Measurements from ENCODE around the gene GRIA4.
"Not testable (repeated sequence)": the region's sequence is repeated elsewhere in the genome, so short reads cannot be mapped to it uniquely, and the experiment has no call there.

GRIA4 gene

DNA sequence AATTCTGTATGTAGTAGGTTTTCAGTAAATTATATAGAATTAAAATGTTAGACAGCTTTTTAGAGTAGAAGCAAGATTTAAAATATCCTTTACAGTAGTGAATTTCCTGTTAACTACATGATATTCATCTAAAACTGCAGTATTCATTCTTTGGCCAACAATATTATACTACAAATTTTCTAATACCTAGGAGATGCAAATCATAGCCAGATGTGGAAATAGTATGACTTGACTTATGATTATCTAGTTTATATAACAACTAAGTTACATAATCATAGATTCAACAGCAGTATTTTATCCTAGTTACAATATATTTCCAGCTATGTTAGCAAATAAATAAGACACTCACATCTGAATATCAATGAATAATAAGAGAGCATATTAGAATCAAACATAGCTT, 249.0 kb downstream of the GRIA4 start:
- DNase-seq (ENCODE audit: low read depth, low spot score), result no peak

GRCh38 chr11:105860105-105860504, 250.2 kb downstream of the GRIA4 start:
- DNase-seq (ENCODE audit: low read depth, low spot score), result no peak

DNA sequence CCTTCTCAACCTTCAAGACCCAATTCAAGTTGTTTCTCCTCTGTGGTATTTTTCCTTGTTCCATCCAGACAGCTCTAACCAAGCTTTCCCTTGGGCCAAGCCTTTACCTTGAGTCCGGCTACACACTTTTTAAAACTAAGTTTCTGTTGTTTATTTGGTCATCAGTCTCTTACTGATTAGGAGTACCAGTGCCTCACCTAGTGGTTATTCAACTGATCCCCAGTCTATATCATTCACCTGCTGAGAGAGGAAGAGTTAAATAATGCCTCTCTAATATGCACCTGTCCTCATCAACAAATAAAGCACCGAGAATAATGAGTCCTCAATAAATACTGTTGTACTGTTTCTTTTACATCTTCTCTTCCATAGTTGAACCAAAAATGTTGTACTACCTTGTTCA, 251.4 kb downstream of the GRIA4 start:
- no peak for DNase-seq (ENCODE audit: low read depth, low spot score)

DNA sequence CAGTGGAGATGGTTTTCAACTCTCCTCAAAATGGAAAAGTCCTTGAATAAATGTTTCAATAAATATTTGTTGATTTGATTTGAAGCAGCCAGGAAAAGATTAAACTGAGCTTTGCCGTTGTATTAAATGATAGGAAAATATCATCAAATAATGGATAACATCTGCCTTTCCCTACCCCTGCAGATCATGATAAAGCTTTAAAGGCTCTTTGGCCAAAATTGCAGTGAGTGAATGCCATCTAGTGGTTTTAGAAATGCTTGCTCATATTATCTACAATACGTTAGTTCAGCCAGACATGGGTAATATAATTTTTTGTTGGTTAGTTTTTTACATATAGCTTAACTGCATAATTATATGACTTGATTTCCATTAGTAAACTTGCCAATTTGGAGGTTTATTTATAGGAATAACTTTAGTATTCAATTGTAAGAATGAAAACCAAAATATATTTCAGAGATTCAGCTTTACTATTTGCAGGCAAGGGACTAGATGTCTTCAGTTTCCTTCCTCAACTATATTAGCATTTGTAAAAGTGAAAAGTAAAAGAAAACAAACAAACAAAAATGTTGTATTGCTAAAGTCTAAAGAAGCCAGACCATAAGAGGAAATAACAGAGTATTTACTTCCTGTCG, 253.0 kb downstream of the GRIA4 start:
- no peak for DNase-seq (ENCODE audit: low read depth, low spot score)

- no peak for DNase-seq (ENCODE audit: low read depth, low spot score)
These were observed 253.7 kb downstream of the GRIA4 start for GRCh38 chr11:105863523-105863922.

DNA sequence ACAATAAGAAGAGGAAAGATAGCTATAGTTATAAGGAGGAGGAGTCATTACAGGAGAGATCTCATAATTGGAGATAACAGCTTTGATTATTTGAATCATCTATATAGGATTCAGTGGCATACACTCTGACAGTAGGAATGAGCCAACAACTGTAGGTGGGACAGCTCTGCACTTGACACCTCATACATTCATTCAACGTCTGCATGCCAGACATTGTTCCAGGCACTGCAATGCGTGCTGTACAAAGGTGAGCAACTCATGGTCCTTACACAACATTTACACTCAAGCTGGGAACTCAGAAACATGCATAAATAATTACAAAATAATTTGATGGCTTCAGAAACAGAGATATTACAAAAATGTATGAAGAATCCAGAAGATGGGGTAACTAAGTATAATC, 257.9 kb downstream of the GRIA4 start:
- DNase-seq (ENCODE audit: low read depth, low spot score), result no peak

GRCh38 chr11:105868762-105869285, 259.0 kb downstream of the GRIA4 start:
- DNase-seq (ENCODE audit: low read depth, low spot score), result no peak

DNA sequence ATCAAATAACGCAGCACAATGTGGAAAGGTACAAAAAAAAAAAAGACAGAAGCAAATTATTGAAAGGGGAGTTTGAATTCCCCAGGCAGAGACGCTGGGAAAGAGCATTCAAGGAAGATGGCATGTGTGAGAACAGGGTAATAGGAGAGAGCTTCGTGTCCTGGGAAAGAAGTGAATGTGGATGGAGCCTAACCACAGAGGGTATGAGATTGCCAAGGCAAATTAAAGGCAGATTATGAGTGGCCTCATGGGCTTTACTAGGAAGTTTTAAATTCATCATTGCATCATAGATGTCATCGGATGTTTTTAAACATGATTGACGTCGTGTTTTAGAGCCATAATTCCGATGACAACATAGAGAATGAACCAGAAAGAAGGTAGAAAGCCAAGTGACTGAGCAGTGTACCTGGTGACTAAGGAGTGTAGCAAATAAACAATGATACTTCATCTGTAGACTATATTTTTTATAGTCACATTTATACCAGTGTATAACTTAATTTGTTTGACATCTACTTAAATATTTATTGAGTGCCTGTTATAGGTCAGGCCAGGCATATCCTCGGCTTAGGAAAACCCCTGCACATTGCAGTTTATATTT, 260.7 kb downstream of the GRIA4 start:
- no peak for DNase-seq (ENCODE audit: low read depth, low spot score)

- no peak for DNase-seq (ENCODE audit: low read depth, low spot score)
These were observed 268.6 kb downstream of the GRIA4 start for GRCh38 chr11:105878510-105878909.

DNA sequence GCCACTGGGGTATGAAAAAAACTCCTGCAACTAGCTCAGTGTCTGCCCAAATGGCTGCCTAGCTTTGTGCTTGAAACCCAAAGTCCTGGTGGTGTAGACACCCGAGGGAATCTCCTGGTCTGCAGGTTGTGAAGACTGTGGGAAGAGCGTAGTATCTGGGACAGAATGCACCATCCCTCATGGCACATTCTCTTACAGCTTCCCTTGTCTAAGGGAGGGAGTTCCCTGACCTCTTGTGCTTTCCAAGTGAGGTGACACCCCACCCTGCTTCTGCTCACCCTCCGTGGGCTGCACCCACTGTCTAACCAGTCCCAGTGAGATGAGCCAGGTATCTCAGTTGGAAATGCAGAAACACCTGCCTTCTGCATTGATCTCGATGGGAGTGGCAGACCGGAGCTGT, 269.1 kb downstream of the GRIA4 start:
- not testable (repeated sequence) for DNase-seq (ENCODE audit: low read depth, low spot score)

DNA sequence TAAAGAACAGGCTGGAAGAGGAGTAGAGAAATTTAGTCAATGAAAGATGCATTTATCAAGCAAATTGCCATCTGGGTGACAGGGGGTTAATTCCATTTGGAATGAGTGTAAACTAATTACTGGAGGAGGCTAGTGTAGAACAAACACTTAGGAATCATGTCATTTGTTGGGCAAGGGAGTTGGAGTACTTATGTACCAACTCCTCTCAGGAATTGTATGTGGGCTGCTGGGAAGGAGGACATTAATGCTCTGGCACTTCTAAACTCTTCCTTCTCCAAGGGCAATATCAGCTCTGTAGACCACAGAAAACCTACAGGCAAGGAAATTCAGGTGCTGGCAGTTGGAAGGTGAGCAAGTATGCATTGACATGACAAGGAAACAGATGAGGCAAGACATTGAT, 271.2 kb downstream of the GRIA4 start:
- no peak for DNase-seq (ENCODE audit: low read depth, low spot score)

- no peak for DNase-seq (ENCODE audit: low read depth, low spot score)
These were observed 274.6 kb downstream of the GRIA4 start for GRCh38 chr11:105884436-105884835.

- DNase-seq (ENCODE audit: low read depth, low spot score), result no peak
These were observed 281.8 kb downstream of the GRIA4 start for GRCh38 chr11:105891685-105892084.

DNA sequence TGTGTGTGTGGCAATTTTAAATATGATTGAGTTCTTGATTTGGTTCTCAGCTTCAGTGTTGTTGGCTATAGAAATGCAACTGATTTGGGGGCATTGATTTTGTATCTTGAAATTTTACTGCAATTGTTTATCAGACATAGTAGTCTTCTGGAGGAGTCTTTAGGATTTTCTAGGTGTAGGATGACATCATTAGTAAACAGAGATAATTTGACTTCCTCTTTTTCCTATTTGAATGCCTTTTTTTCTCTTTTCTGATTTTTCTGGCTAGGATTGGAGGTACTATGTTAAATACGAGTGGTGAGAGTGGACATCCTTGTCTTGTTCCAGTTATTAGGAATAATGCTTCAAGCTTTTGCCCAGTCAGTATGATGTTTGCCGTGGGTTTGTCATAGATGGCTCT, 287.3 kb downstream of the GRIA4 start:
- no peak for DNase-seq (ENCODE audit: low read depth, low spot score)

GRCh38 chr11:105899772-105900171, 289.9 kb downstream of the GRIA4 start:
- no peak for DNase-seq (ENCODE audit: low read depth, low spot score)

DNA sequence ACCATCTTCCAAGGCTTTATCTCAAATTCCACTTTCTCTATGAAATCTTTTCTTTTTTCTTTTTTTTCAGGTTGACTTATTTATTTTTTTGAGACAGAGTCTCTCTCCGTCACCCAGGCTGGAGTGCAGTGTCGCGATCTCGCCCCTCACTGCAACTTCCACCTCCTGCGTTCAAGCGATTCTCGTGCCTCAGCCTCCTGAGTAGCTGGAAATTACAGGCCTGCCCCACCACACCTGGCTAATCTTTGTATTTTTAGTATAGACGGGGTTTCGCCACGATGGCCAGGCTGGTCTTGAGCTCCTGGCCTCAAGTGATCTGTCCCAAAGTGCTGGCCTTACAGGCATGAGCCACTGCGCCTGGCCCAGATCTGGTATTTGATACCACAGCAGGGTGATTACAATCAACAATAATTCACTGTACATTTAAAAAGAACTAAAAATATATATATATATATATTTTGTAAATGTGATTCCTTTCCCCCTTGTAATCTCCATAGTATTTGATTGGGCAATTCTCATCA, 290.7 kb downstream of the GRIA4 start:
- DNase-seq (ENCODE audit: low read depth, low spot score), result no peak

GRCh38 chr11:105903113-105903512, 293.2 kb downstream of the GRIA4 start:
- no peak for DNase-seq (ENCODE audit: low read depth, low spot score)

DNA sequence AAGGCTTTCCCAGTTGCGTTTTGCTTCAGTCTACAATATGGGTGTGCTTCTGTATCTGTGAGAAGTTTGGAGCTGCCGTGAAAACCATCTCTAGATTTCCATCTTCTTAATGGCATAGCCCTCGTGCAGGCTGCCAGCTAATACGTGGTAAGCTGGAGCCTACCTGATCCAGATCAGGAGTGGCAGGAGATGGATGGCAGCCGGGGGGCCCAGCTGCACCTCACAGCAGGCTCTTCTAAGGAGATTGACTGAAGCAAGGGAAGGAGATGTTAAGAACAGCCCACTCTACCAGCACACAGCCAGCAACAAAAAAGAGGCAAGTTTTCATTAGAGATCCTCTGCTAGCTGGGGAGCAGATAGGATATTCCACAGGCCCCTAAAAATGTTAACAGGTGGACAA, 296.6 kb downstream of the GRIA4 start:
- no peak for DNase-seq (ENCODE audit: low read depth, low spot score)

DNA sequence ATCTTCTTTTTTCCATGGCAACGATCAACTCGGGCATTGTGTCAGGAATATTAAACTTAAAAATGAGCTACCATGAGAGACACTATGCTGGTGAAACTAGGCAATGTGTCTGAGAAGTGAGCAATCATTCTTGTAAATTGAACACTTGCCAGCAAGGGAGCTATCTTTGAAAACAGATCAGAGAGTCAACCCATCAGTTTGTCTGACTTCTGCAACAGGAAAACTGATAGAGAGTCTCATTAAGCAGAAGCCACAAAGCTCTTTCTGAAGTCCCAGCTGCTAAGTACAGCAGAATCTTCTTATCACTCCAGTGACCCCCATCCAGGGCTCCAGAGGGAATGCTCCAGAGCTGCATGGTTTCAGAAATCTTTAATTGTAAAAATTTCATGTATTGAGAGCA, 297.4 kb downstream of the GRIA4 start:
- no peak for DNase-seq (ENCODE audit: low read depth, low spot score)

- DNase-seq (ENCODE audit: low read depth, low spot score), result no peak
These were observed 300.3 kb downstream of the GRIA4 start for GRCh38 chr11:105910095-105910715.

DNA sequence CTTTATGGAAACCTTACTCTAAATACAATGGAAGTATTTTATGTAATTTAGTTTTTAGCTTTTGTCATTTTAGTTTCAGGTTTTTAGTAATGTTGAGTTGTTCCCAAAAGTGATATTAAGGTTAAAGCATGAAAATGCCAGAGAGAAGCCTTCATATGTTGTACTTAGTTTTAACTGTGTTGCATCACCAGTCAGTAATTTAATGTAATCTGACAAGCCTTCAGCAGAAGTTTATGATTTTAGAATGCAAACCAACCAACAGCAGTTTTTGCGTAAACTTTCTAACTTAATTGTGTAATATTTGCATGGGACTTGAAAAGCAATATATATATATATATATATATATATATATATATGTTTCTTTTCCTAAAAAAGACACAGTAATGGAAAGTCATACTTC, 301.6 kb downstream of the GRIA4 start:
- DNase-seq (ENCODE audit: low read depth, low spot score), result no peak

DNA sequence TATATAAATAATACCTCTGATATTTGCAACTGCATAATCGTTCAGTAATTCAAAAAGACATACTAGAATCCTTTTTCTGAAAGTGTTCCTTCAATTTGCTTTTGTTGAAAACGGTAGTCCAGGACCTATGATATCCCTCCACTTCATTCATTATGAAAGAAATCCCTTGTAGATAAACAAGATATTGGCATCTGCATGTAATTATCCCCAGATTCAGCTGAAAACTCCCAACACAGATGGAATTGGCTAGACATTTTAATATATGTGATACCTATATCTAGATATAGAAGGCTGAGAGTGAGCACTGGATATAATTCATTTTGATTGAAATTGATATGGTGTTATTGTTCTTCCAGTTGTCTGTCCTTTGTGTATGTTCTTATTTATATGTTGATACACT, 302.8 kb downstream of the GRIA4 start:
- no peak for DNase-seq (ENCODE audit: low read depth, low spot score)

DNA sequence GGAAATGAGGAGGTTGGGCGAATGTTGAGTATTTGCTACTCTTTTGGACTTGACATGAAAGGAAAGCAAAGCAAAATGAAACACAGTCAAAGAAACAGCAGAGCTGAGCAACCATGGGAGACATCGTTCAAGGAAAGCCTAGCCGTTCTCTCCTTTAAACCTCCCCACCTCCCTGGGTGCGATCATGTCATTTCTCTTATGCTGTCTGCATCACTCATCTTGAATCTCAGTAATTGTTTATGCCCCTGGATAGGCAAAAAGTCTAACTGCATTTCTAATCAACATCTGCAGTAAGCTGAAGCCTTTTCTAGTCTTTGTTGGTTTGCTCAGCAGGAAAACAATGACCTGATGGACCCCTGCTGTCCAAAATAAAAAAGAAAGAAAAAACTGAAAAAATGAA, 305.1 kb downstream of the GRIA4 start:
- DNase-seq (ENCODE audit: low read depth, low spot score), result no peak

All from activated naive CD8-positive, alpha-beta T cell treated with anti-CD3 and anti-CD28 coated beads, Interleukin-2, amount 50 U/mL, for 16 hours (primary cell).